H1 (cell line): ENCODE results near the gene PIGBOS1.

Experiments
- CHD1 ChIP-seq: IDR thresholded peaks from 2 replicates; pipeline ENCODE4 v1.6.1; 2012; ENCODE audit warnings: low read depth, low read length, improper control_type of control experiment
- CTCF ChIP-seq, 3 experiments: IDR thresholded peaks; 1 replicate in 2 of 3; 2 replicates in 1 of 3; pipeline versions ENCODE4 v1.5.1 to v1.6.1; 2011; ENCODE audit warnings: low read length in 3 of 3, mild to moderate bottlenecking in 3 of 3, inconsistent platforms in 2 of 3, low read depth in 1 of 3, moderate library complexity in 1 of 3; ENCODE audit not compliant: insufficient read depth in 1 of 3; ENCODE audit errors: control extremely low read depth in 1 of 3
- EGR1 ChIP-seq: IDR thresholded peaks from 2 replicates; pipeline ENCODE4 v1.6.1; 2011; ENCODE audit warnings: low read depth, low read length, borderline replicate concordance
- EP300 ChIP-seq, 2 experiments: IDR thresholded peaks; 1 replicate in 1 of 2; 2 replicates in 1 of 2; pipeline ENCODE4 v1.6.1; 2011 to 2012; ENCODE audit warnings: low read depth in 2 of 2, low read length in 2 of 2, mild to moderate bottlenecking in 2 of 2, borderline replicate concordance in 1 of 2, inconsistent platforms in 1 of 2, moderate library complexity in 1 of 2
- EZH2 ChIP-seq: fragments of 200-600 bp; sonication (generic); IDR thresholded peaks from 2 replicates; pipeline ENCODE4 v1.7.1; 2012; ENCODE audit warnings: low read depth, mild to moderate bottlenecking, moderate library complexity, low read length, inconsistent platforms; ENCODE audit not compliant: severe bottlenecking
- GABPA ChIP-seq: IDR thresholded peaks from 2 replicates; pipeline ENCODE4 v1.6.1; 2011; ENCODE audit warnings: mild to moderate bottlenecking, low read length, moderate library complexity, borderline replicate concordance; ENCODE audit not compliant: insufficient read depth
- JUN ChIP-seq: IDR thresholded peaks from 2 replicates; pipeline ENCODE4 v1.6.1; 2011; ENCODE audit warnings: low read depth, mild to moderate bottlenecking, improper control_type of control experiment, low read length
- MAX ChIP-seq: IDR thresholded peaks from 2 replicates; pipeline ENCODE4 v1.6.1; 2012; ENCODE audit warnings: inconsistent platforms
- POLR2A ChIP-seq, 2 experiments: IDR thresholded peaks; 1 replicate in 1 of 2; 2 replicates in 1 of 2; pipeline ENCODE4 v1.6.1; 2011; ENCODE audit warnings: low read depth in 2 of 2, low read length in 2 of 2, mild to moderate bottlenecking in 2 of 2; ENCODE audit errors: control extremely low read depth in 1 of 2
- RBBP5 ChIP-seq: IDR thresholded peaks from 2 replicates; pipeline ENCODE4 v1.7.1; 2012; ENCODE audit warnings: low read depth, mild to moderate bottlenecking, inconsistent platforms, low read length, moderate library complexity, borderline replicate concordance
- SIN3A ChIP-seq, 2 experiments: IDR thresholded peaks in 1 of 2; conservative IDR thresholded peaks in 1 of 2; 2 replicates each; pipeline ENCODE4 v1.6.1; 2011 to 2012; ENCODE audit warnings: low read length in 2 of 2, improper control_type of control experiment in 1 of 2, low read depth in 1 of 2, mild to moderate bottlenecking in 1 of 2
- SP2 ChIP-seq: IDR thresholded peaks from 2 replicates; pipeline ENCODE4 v1.6.1; 2012; ENCODE audit warnings: mild to moderate bottlenecking, low read length, inconsistent platforms
- YY1 ChIP-seq: IDR thresholded peaks from 2 replicates; pipeline ENCODE4 v1.6.1; 2011; ENCODE audit warnings: low read depth, mild to moderate bottlenecking, low read length
- ZNF274 ChIP-seq: IDR thresholded peaks from 2 replicates; pipeline ENCODE4 v1.7.0; 2012; ENCODE audit warnings: low read length, borderline replicate concordance; ENCODE audit errors: extremely low read depth

GRCh38 chr15:55281517-55282228 lies 37.2 kb downstream of the PIGBOS1 start:
- no peak for TF ChIP-seq ZNF274
- TF ChIP-seq EP300 (IDR thresholded peaks at IDR 0.05; ENCODE audit: borderline replicate concordance in 1 of 2, low read depth in 2 of 2, low read length in 2 of 2), result no peak
- TF ChIP-seq POLR2A (IDR thresholded peaks at IDR 0.05; ENCODE audit: control extremely low read depth in 1 of 2, low read depth in 2 of 2, low read length in 2 of 2), result no peak
- no peak for TF ChIP-seq RBBP5
- no peak for TF ChIP-seq CTCF (IDR thresholded peaks at IDR 0.05; ENCODE audit: control extremely low read depth in 1 of 3, insufficient read depth in 1 of 3, low read depth in 1 of 3, low read length in 3 of 3)
- TF ChIP-seq SIN3A (conservative IDR thresholded peaks at IDR 0.05 in 1 of 2, IDR thresholded peaks at IDR 0.05 in 1 of 2; ENCODE audit: low read depth in 1 of 2, low read length in 2 of 2), result no peak
- no peak for TF ChIP-seq CHD1
- no peak for TF ChIP-seq YY1
- TF ChIP-seq MAX, result no peak
- no peak for TF ChIP-seq EGR1
- no peak for TF ChIP-seq GABPA
- TF ChIP-seq JUN, result no peak
- TF ChIP-seq EZH2, result no peak
- no peak for TF ChIP-seq SP2
